DND-41 (cell line): ENCODE data around the gene TMCC1.

Experiments used
- ATAC-seq: fragments of 200-7000 bp; cut with Tn5 transposase; 3 replicates; pipeline ENCODE4 v1.9.1; 2021; ENCODE audit warnings: low read depth; ENCODE audit not compliant: insufficient read depth
- DNase-seq: peaks from one replicate; pipeline ENCODE4 v3.0.0-alpha.2; 2020
- H2AFZ ChIP-seq: 2 replicates; pipeline ENCODE4 v1.6.0; 2012; ENCODE audit warnings: low read depth, low read length
- H3K27ac ChIP-seq: 2 replicates; pipeline ENCODE4 v1.5.1; 2012; ENCODE audit warnings: low read length, inconsistent platforms
- H3K27me3 ChIP-seq: fragments of 200-600 bp; sonication (generic); 2 replicates; pipeline ENCODE4 v1.6.0; 2012; ENCODE audit warnings: low read length, mild to moderate bottlenecking, inconsistent platforms; ENCODE audit not compliant: insufficient read depth, poor library complexity
- H3K36me3 ChIP-seq: 2 replicates; pipeline ENCODE4 v1.5.1; 2012; ENCODE audit warnings: low read length, inconsistent platforms; ENCODE audit not compliant: insufficient read depth
- H3K4me1 ChIP-seq: 2 replicates; pipeline ENCODE4 v1.5.1; 2012; ENCODE audit warnings: mild to moderate bottlenecking, low read length; ENCODE audit not compliant: insufficient read depth
- H3K4me2 ChIP-seq: 2 replicates; pipeline ENCODE4 v1.6.0; 2012; ENCODE audit warnings: mild to moderate bottlenecking, moderate library complexity, low read length, inconsistent platforms; ENCODE audit not compliant: insufficient read depth
- H3K4me3 ChIP-seq, 2 experiments: fragments of 200-600 bp in 1 of 2; shearing (Covaris generic) in 1 of 2; 2 replicates each; pipeline ENCODE4 v1.5.1; 2012 to 2016; ENCODE audit warnings: inconsistent platforms in 2 of 2, low read length in 2 of 2, mild to moderate bottlenecking in 2 of 2, low read depth in 1 of 2, moderate library complexity in 1 of 2
- H3K79me2 ChIP-seq: 2 replicates; pipeline ENCODE4 v1.6.0; 2012; ENCODE audit warnings: low read length, inconsistent platforms; ENCODE audit not compliant: insufficient read depth
- H3K9ac ChIP-seq: 2 replicates; pipeline ENCODE4 v1.6.0; 2012; ENCODE audit warnings: low read depth, mild to moderate bottlenecking, inconsistent platforms, low read length, moderate library complexity
- H3K9me3 ChIP-seq: 2 replicates; pipeline ENCODE4 v1.5.1; 2012; ENCODE audit warnings: low read length, moderate library complexity, mild to moderate bottlenecking, inconsistent platforms; ENCODE audit not compliant: insufficient read depth, severe bottlenecking
- H4K20me1 ChIP-seq: 2 replicates; pipeline ENCODE4 v1.6.0; 2012; ENCODE audit warnings: low read length; ENCODE audit not compliant: insufficient read depth
- CTCF ChIP-seq: IDR thresholded peaks from 2 replicates; pipeline ENCODE4 v1.5.1; 2012; ENCODE audit warnings: borderline replicate concordance, low read length, moderate library complexity, mild to moderate bottlenecking; ENCODE audit not compliant: poor library complexity, severe bottlenecking; ENCODE audit errors: extremely low read depth
- EZH2 ChIP-seq: IDR thresholded peaks from 3 replicates; pipeline ENCODE4 v1.6.1; 2012; ENCODE audit warnings: borderline replicate concordance, low read depth, mild to moderate bottlenecking, moderate library complexity, low read length, inconsistent platforms; ENCODE audit not compliant: severe bottlenecking

TMCC1 gene

DNA sequence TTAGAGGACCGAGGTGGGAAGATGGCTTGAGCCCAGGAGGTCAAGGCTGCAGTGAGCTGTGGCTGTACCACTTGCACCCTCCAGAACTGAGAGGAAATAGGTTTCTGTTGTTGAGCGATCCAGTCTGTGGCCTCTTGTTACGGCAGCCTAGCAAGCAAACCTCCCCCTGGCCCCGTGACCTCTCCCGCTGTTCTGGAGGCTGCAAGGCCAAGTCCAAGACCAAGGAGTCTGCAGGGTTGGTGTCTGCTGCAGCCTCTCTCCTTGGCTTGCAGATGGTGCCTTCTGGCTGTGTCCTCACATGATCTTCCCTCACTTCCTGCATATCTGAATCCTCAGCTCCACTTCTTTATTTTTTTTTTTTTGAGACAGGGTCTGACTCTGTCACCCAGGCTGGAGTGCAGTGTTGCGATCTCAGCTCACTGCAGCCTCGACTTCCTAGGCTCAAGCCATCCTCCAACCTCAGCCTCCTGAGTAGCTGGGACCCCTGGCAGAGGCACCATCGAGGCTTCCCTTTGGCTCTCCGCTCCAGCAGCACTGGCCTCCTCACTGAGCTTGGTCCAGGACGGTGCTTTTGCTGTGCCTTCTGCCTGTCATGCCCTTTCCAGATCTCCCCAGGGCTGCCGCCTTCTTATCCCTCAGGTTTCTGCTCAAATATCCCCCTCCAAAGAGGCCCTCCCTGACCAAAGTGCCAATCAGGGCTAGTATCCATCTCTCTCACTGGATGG is 269.0 kb downstream of the TMCC1 start:
- ATAC-seq (no peak), DNase-seq (no peak)
- Histone ChIP-seq H3K4me1 (peaks cover 4% of the 10 kb centered on the region), H3K9me3 (no peaks in the 10 kb centered on the region), H3K9ac (no peak overlapping the region), H2AFZ (no peak overlapping the region), H4K20me1 (no peaks in the 10 kb centered on the region), H3K4me2 (no peak overlapping the region), H3K79me2 (no peaks in the 10 kb centered on the region), H3K27ac (no peak overlapping the region), H3K4me3 (no peak overlapping the region), H3K27me3 (no peaks in the 10 kb centered on the region), H3K36me3 (no peaks in the 10 kb centered on the region)
- TF ChIP-seq EZH2, result no peak
- TF ChIP-seq CTCF, result no peak

DNA sequence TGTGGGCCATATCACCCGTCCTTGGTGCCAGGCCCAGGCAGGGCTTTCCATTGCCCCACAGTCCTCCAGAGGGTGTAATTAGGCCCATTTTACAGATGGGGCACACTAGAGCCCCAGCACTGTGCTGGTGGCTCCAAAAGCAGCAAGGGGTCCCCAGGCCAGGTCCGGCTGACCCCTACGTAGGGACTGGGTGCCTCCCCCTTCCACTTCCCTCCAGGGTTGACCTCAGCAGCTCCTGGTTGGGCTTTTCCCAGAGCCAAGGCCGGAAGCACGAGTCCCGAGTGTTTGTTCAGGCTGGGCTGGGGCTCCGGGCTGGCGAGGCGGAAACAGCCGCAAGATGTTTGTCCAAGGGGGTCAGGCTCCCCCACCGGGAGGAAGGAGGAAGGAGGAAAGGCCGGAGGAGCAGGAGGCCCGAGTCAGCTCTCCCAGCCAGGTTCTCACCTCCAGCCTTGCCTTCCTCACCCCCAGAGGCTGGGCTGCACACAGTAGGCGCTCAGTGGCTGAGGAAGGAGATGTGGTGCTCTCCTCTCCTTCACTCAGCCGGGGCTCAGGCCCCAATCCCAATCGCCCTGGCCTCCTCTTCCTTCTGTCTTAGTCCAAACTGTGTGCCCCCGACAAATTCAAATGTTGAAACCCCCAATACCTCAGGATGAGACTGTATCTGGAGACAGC is 269.9 kb downstream of the TMCC1 start:
- no peak for ATAC-seq
- no peak overlapping the region for H3K4me3 ChIP-seq
- no peak overlapping the region for H2AFZ ChIP-seq
- H3K79me2 ChIP-seq, result no peaks in the 10 kb centered on the region
- H3K27me3 ChIP-seq, result no peaks in the 10 kb centered on the region
- no peaks in the 10 kb centered on the region for H3K36me3 ChIP-seq
- peaks cover 4% of the 10 kb centered on the region for H3K4me1 ChIP-seq
- TF ChIP-seq CTCF (no peak), EZH2 (no peak)
- H3K4me2 ChIP-seq, result no peak overlapping the region
- H4K20me1 ChIP-seq, result no peaks in the 10 kb centered on the region
- no peak overlapping the region for H3K27ac ChIP-seq
- no peak overlapping the region for H3K9ac ChIP-seq
- H3K9me3 ChIP-seq, result no peaks in the 10 kb centered on the region
- no peak for DNase-seq

- Histone ChIP-seq H3K4me3 (no peak overlapping the region), H3K9ac (no peak overlapping the region), H3K4me2 (no peak overlapping the region), H3K27me3 (no peaks in the 10 kb centered on the region), H3K9me3 (no peaks in the 10 kb centered on the region), H3K79me2 (no peaks in the 10 kb centered on the region), H3K36me3 (no peaks in the 10 kb centered on the region), H4K20me1 (no peaks in the 10 kb centered on the region), H3K27ac (no peak overlapping the region), H3K4me1 (peaks cover 4% of the 10 kb centered on the region), H2AFZ (no peak overlapping the region)
- TF ChIP-seq CTCF (no peak), EZH2 (no peak)
- ATAC-seq (no peak), DNase-seq (no peak)
Observed at GRCh38 chr3:129622933-129623332, 270.6 kb downstream of the TMCC1 start.
